GM23338 (cell line): Measurements from ENCODE around the gene C17orf100. TPM values are rescaled to one million over a fixed set of nuclear protein-coding genes. Genes with fewer than 3 reads are reported as not detected.

Source experiments
- ATAC-seq: fragments of 200-7000 bp; cut with Tn5 transposase; 3 replicates; pipeline ENCODE4 v1.9.1; 2020
- DNase-seq: peaks from one replicate; pipeline ENCODE4 v3.0.0-alpha.2; 2015; ENCODE audit warnings: low spot score
- H2AFZ ChIP-seq: fragments of 200-600 bp; sonication (generic); 2 replicates; pipeline ENCODE4 v1.8.0; 2016; ENCODE audit warnings: antibody characterized with exemption, mild to moderate bottlenecking, moderate library complexity
- H3F3A ChIP-seq: fragments of 200-600 bp; sonication (generic); replicated peaks from 2 replicates; pipeline ENCODE4 v1.8.0; 2017; ENCODE audit warnings: antibody characterized with exemption, mixed run types, low read depth
- H3K27ac ChIP-seq: fragments of 200-600 bp; sonication (generic); 2 replicates; pipeline ENCODE4 v1.6.1; 2016; ENCODE audit warnings: low read depth
- H3K27me3 ChIP-seq: fragments of 200-600 bp; sonication (generic); 2 replicates; pipeline ENCODE4 v1.8.0; 2016; ENCODE audit warnings: mild to moderate bottlenecking, mixed run types, moderate library complexity; ENCODE audit not compliant: insufficient read depth
- H3K36me3 ChIP-seq: fragments of 200-600 bp; sonication (generic); 2 replicates; pipeline ENCODE4 v1.8.0; 2016; ENCODE audit warnings: mild to moderate bottlenecking; ENCODE audit not compliant: insufficient read depth
- H3K4me1 ChIP-seq: fragments of 200-600 bp; sonication (generic); 2 replicates; pipeline ENCODE4 v1.8.0; 2016; ENCODE audit warnings: mild to moderate bottlenecking, moderate library complexity; ENCODE audit not compliant: insufficient read depth
- H3K4me2 ChIP-seq: fragments of 200-600 bp; sonication (generic); 2 replicates; pipeline ENCODE4 v1.7.1; 2017; ENCODE audit warnings: mixed run types
- H3K4me3 ChIP-seq: fragments of 200-600 bp; sonication (generic); 2 replicates; pipeline ENCODE4 v1.6.1; 2016; ENCODE audit warnings: mixed run types
- H3K79me2 ChIP-seq: fragments of 200-600 bp; sonication (generic); replicated peaks from 2 replicates; pipeline ENCODE4 v1.8.0; 2017; ENCODE audit warnings: mild to moderate bottlenecking; ENCODE audit not compliant: insufficient read depth
- H3K9me2 ChIP-seq: fragments of 200-600 bp; sonication (generic); 2 replicates; pipeline ENCODE4 v1.8.0; 2017; ENCODE audit not compliant: insufficient read depth
- H4K20me1 ChIP-seq: fragments of 200-600 bp; sonication (generic); replicated peaks from 2 replicates; pipeline ENCODE4 v1.8.0; 2017; ENCODE audit warnings: mild to moderate bottlenecking; ENCODE audit not compliant: insufficient read depth
- H3K27ac Mint-ChIP-seq: 2 replicates; pipeline ENCODE4 v1.8.0; 2020; ENCODE audit warnings: inconsistent platforms, mild to moderate bottlenecking, moderate library complexity, mixed read lengths
- H3K27me3 Mint-ChIP-seq: 3 replicates; pipeline ENCODE4 v1.8.0; 2022; ENCODE audit warnings: low read depth, mild to moderate bottlenecking, moderate library complexity, mixed read lengths, inconsistent platforms; ENCODE audit not compliant: insufficient read depth, poor library complexity
- H3K36me3 Mint-ChIP-seq: 3 replicates; pipeline ENCODE4 v1.8.0; 2021; ENCODE audit warnings: low read depth, mild to moderate bottlenecking, inconsistent platforms, moderate library complexity, mixed read lengths
- H3K4me1 Mint-ChIP-seq: 3 replicates; pipeline ENCODE4 v1.8.0; 2020; ENCODE audit warnings: mild to moderate bottlenecking, inconsistent platforms, mixed read lengths
- H3K4me3 Mint-ChIP-seq: 3 replicates; pipeline ENCODE4 v1.8.0; 2021; ENCODE audit warnings: moderate library complexity, mild to moderate bottlenecking, inconsistent platforms, mixed read lengths
- H3K9me3 Mint-ChIP-seq: 3 replicates; pipeline ENCODE4 v1.8.0; 2020; ENCODE audit warnings: moderate library complexity, mild to moderate bottlenecking, inconsistent platforms, mixed read lengths
- EZH2phosphoT487 ChIP-seq: fragments of 200-600 bp; sonication (generic); IDR thresholded peaks from one replicate; pipeline ENCODE4 v1.8.1; 2018; ENCODE audit warnings: antibody characterized with exemption; ENCODE audit not compliant: unreplicated experiment
- JUNB ChIP-seq: IDR thresholded peaks from one replicate; pipeline ENCODE4 v1.6.1; 2016; ENCODE audit warnings: antibody characterized with exemption; ENCODE audit not compliant: unreplicated experiment
- NANOG ChIP-seq: IDR thresholded peaks from 2 replicates; pipeline ENCODE4 v1.6.1; 2016; ENCODE audit warnings: antibody characterized with exemption, borderline replicate concordance
- POLR2AphosphoS5 ChIP-seq: IDR thresholded peaks from 2 replicates; pipeline ENCODE4 v1.6.1; 2016; ENCODE audit warnings: antibody characterized with exemption, low read depth
- STAT1 ChIP-seq: IDR thresholded peaks from one replicate; pipeline ENCODE4 v1.6.1; 2016; ENCODE audit warnings: antibody characterized with exemption; ENCODE audit not compliant: unreplicated experiment
- ZNF114 ChIP-seq: fragments of 250-450 bp; sonication (Bioruptor Pico); IDR thresholded peaks from 2 replicates; pipeline ENCODE4 v1.5.0; 2020; ENCODE audit warnings: mild to moderate bottlenecking, moderate library complexity
- ZNF462 ChIP-seq: fragments of 250-450 bp; sonication (Bioruptor Pico); IDR thresholded peaks from 2 replicates; pipeline ENCODE4 v1.5.0; 2020; ENCODE audit warnings: mild to moderate bottlenecking, moderate library complexity
- polyA plus RNA-seq: library from polyadenylated mRNA; unstranded; fragments of >200 nt; fragmentation: Nextera tagmentation; extraction: Ambion mirVana; gene quantifications from 2 replicates; pipeline ENCODE4 v1.2.1, GENCODE V29; 2016
- total RNA-seq: library from RNA; depleted of rRNA; stranded (reverse); fragments of >200 nt; shearing (Covaris generic); gene quantifications from 2 replicates; pipeline ENCODE4 v1.2.3, GENCODE V29; 2014
- TF ChIP-seq, protein P1 (sequence below), 2 experiments: fragments of 200-600 bp in 1 of 2; sonication (generic) in 1 of 2; conservative IDR thresholded peaks; 2 replicates each; pipeline versions ENCODE4 v1.5.1 to v1.6.1; 2016 to 2017; ENCODE audit warnings: antibody characterized with exemption in 2 of 2, low read depth in 2 of 2, mild to moderate bottlenecking in 2 of 2, moderate library complexity in 1 of 2
- TF ChIP-seq, protein P2 (sequence below): IDR thresholded peaks from 2 replicates; pipeline ENCODE4 v1.6.1; 2016; ENCODE audit warnings: antibody characterized with exemption

The C17orf100 gene
- total and polyA plus RNA-seq, 2 experiments from 2014 or later: 2.7 to 3.9 TPM

GRCh38 chr17:6670571-6670970 lies 19.0 kb downstream of the C17orf100 start:
- ATAC-seq (no peak), DNase-seq (no peak)
- Mint-ChIP-seq H3K36me3 (no peaks in the 10 kb centered on the region), H3K4me3 (no peak overlapping the region), H3K27me3 (peaks cover 11% of the 10 kb centered on the region), H3K27ac (no peak overlapping the region), H3K9me3 (no peaks in the 10 kb centered on the region), H3K4me1 (peaks cover 8% of the 10 kb centered on the region; the same call in 2 of the 3 replicates)
- TF ChIP-seq ZNF462 (no peak), POLR2AphosphoS5 (no peak), NANOG (no peak), STAT1 (no peak), ZNF114 (CRISPR knock-in tag) (no peak), JUNB (no peak), EZH2phosphoT487 (no peak)
- TF ChIP-seq, protein P1, sequence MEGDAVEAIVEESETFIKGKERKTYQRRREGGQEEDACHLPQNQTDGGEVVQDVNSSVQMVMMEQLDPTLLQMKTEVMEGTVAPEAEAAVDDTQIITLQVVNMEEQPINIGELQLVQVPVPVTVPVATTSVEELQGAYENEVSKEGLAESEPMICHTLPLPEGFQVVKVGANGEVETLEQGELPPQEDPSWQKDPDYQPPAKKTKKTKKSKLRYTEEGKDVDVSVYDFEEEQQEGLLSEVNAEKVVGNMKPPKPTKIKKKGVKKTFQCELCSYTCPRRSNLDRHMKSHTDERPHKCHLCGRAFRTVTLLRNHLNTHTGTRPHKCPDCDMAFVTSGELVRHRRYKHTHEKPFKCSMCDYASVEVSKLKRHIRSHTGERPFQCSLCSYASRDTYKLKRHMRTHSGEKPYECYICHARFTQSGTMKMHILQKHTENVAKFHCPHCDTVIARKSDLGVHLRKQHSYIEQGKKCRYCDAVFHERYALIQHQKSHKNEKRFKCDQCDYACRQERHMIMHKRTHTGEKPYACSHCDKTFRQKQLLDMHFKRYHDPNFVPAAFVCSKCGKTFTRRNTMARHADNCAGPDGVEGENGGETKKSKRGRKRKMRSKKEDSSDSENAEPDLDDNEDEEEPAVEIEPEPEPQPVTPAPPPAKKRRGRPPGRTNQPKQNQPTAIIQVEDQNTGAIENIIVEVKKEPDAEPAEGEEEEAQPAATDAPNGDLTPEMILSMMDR (conservative IDR thresholded peaks at IDR 0.05; ENCODE audit: low read depth in 2 of 2): no peak
- TF ChIP-seq, protein P2, sequence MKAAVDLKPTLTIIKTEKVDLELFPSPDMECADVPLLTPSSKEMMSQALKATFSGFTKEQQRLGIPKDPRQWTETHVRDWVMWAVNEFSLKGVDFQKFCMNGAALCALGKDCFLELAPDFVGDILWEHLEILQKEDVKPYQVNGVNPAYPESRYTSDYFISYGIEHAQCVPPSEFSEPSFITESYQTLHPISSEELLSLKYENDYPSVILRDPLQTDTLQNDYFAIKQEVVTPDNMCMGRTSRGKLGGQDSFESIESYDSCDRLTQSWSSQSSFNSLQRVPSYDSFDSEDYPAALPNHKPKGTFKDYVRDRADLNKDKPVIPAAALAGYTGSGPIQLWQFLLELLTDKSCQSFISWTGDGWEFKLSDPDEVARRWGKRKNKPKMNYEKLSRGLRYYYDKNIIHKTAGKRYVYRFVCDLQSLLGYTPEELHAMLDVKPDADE: no peak
- H3K27me3 ChIP-seq: peaks cover 3% of the 10 kb centered on the region
- no peak overlapping the region for H3K4me2 ChIP-seq
- H3K9me2 ChIP-seq: no peaks in the 10 kb centered on the region
- H2AFZ ChIP-seq: no peak overlapping the region
- no peak overlapping the region for H3K27ac ChIP-seq
- H3F3A ChIP-seq: no peaks in the 10 kb centered on the region
- no peaks in the 10 kb centered on the region for H3K79me2 ChIP-seq
- H4K20me1 ChIP-seq: peaks cover 3% of the 10 kb centered on the region; the same call in 1 of the 2 replicates
- H3K4me1 ChIP-seq: no peaks in the 10 kb centered on the region
- no peaks in the 10 kb centered on the region for H3K36me3 ChIP-seq
- no peak overlapping the region for H3K4me3 ChIP-seq
